Measurements from ENCODE around the gene SUPT5H.

The SUPT5H gene

DNA sequence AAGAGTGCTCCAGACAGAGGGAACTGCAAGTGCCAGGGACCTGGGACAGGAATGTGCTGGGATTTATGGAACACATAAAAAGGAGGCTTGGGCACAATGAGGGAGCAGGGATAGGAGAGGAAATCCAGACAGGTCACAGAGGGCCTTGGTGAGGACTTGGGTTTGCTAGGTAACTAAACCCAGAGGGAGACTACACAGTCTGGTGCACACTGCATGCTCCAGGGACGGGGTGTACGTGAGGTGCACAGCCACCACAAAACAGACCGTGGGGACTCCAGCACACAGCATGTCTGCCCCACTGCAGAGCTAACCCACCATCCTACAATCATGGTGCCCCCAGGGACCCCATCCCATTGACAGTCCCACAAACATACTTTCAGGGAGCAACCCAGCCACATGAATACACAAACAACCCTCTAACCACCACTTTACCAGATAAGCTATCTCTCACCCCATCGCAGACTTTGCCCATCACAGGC is 44.3 kb upstream of the SUPT5H start:
- DNase-seq: no peak
- no peak overlapping the region for H3K4me3 ChIP-seq (ENCODE audit: low read depth, low read length)
- H3K9me3 ChIP-seq: no peaks in the 10 kb centered on the region
- no peaks in the 10 kb centered on the region for H3K36me3 ChIP-seq
- H3K27me3 ChIP-seq: no peaks in the 10 kb centered on the region
- TF ChIP-seq, protein P1, sequence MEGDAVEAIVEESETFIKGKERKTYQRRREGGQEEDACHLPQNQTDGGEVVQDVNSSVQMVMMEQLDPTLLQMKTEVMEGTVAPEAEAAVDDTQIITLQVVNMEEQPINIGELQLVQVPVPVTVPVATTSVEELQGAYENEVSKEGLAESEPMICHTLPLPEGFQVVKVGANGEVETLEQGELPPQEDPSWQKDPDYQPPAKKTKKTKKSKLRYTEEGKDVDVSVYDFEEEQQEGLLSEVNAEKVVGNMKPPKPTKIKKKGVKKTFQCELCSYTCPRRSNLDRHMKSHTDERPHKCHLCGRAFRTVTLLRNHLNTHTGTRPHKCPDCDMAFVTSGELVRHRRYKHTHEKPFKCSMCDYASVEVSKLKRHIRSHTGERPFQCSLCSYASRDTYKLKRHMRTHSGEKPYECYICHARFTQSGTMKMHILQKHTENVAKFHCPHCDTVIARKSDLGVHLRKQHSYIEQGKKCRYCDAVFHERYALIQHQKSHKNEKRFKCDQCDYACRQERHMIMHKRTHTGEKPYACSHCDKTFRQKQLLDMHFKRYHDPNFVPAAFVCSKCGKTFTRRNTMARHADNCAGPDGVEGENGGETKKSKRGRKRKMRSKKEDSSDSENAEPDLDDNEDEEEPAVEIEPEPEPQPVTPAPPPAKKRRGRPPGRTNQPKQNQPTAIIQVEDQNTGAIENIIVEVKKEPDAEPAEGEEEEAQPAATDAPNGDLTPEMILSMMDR (IDR thresholded peaks at IDR 0.05; ENCODE audit: low read depth, low read length): no peak
- H3K4me1 ChIP-seq: peaks cover 29% of the 10 kb centered on the region

DNA sequence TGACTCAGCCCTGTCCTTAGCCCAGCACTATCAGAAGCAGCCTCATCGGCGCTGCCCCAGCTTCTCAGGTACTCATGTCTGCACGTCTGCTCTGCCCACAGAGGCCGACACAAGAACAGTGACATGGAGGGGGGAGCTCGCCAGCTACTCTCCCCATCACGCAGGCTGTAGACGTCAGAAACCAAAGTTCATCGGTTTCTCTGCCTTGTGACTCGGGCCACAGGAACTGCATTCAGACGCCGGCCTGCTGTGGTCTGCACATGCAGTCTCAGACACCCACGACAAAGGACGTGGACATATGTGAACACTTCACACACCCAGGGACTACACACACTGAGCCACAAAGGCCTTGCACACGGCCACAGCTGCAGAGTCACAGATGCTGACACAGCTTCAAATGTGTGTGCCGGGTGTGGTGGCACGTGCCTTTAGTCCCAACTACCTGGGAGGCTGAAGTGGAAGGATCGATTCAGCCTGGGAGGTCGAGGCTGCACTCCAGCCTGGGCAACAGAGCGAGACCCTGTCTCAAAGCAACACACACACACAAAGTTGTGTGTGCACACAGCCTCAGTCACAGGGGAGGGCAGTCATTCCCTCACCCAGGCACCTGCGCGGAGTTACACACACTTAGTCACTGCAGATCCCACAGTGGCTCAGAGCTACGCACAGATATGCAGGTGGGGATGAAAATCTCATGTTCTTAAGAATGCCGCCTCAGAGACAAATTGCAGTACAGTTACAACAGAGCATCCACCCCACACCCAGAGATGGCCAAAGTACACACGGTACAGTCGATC is 43.6 kb upstream of the SUPT5H start:
- DNase-seq: peak; percentile 38
- Histone ChIP-seq H3K4me1 (peaks cover 29% of the 10 kb centered on the region), H3K36me3 (no peaks in the 10 kb centered on the region), H3K27me3 (no peaks in the 10 kb centered on the region), H3K4me3 (ENCODE audit: low read depth, low read length) (no peak overlapping the region), H3K9me3 (no peaks in the 10 kb centered on the region)
- TF ChIP-seq, protein P1 (IDR thresholded peaks at IDR 0.05; ENCODE audit: low read depth, low read length): no peak

DNA sequence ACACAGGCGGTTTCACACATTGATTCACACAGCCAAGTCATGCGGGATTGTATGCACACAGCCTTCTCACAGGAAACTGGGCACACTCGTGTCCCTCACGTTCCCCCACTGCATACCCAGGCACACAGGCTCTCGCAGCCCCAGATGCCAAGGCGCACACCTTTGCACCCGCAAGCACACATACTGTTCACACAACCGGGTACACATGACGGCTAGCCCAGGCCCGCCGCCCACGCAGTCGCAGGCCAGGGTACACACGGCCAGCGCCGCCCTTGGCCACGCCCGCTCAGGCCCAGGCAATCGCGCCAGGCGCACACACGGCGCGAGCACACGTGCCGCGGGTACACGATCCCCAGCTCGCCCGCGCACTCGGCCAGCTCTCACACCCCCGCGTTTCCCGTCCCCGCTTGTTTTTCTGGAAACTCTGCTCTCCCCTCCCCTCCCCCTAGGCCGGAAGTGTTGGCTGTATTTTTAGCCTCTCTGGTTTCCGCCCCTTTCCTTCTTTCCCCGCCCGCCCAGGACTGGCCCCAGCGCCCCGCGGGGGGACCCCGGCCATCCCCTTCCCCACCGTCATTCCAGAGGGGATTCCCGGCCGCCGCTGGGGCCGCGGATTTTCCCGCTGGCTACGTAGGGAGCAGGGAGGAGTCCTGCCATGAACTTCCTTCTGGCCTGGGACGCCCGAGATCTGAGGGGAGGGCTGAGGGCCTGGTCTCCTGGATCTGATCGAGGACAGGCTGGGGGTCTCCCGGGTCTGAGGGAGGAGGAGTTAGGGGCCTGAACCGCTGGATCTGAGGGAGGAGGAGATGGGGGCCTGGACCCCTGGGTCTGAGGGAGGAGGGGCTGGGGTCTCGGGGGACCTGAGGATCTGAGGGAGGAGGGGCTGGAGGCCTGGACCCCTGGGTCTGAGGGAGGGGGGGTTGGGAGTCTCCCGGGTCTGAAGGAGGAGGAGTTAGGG is 42.8 kb upstream of the SUPT5H start:
- Histone ChIP-seq H3K36me3 (no peaks in the 10 kb centered on the region), H3K9me3 (no peaks in the 10 kb centered on the region), H3K27me3 (no peaks in the 10 kb centered on the region), H3K4me1 (peaks cover 29% of the 10 kb centered on the region), H3K4me3 (ENCODE audit: low read depth, low read length) (peak overlapping the region; percentile 56)
- TF ChIP-seq, protein P1 (IDR thresholded peaks at IDR 0.05; ENCODE audit: low read depth, low read length): no peak
- DNase-seq: peak; percentile 72

DNA sequence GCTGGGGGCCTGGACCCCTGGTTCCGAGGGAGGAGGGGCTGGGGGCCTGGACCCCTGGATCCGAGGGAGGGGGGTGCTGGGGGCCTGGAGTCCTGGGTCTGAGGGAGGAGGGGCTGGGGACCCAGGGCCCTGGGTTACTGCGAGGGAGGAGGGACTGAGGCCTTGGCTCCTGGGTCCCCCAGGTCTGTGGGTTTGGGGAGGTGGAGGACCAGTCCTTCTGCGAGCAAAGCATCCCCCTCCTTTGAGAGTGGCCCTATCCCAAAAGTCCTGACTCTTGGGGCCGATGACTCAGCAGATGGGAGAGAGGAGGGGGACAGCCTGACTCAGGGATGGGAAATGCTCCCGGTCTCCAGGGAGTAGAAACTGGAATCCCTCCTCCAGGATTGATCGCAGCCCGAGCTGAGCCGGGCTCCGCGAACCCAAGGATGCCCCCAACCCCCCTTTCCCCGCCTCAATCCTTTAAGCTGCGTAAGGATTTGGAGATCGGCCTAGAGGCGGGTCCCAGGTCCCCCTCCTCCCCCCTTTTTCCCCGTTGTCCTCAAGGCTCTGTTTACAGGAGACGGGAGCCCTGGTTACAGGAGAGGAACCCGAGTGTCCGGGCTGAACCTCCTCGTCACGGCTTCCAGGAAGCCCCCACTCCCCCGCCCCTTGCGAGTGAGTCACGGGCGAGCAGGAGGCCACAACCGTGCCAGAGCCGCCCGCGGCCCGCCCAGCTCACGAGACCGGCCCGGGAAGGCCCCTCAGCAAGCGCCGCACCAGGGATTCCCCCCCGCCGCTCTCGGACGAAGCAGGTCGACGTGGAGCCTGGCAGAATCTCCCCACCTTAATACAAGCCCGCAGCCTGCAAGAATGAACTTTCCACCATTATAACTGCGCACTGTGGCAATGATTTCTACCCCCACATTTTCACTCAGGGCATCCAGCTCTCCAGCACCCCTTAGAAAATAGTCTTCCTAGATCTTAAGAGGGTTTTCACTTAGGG is 41.8 kb upstream of the SUPT5H start:
- DNase-seq: peak; percentile 92
- no peaks in the 10 kb centered on the region for H3K36me3 ChIP-seq
- TF ChIP-seq, protein P1 (IDR thresholded peaks at IDR 0.05; ENCODE audit: low read depth, low read length): no peak
- no peaks in the 10 kb centered on the region for H3K9me3 ChIP-seq
- no peaks in the 10 kb centered on the region for H3K27me3 ChIP-seq
- peak overlapping the region; percentile 56 for H3K4me3 ChIP-seq (ENCODE audit: low read depth, low read length)
- H3K4me1 ChIP-seq: peaks cover 26% of the 10 kb centered on the region

DNA sequence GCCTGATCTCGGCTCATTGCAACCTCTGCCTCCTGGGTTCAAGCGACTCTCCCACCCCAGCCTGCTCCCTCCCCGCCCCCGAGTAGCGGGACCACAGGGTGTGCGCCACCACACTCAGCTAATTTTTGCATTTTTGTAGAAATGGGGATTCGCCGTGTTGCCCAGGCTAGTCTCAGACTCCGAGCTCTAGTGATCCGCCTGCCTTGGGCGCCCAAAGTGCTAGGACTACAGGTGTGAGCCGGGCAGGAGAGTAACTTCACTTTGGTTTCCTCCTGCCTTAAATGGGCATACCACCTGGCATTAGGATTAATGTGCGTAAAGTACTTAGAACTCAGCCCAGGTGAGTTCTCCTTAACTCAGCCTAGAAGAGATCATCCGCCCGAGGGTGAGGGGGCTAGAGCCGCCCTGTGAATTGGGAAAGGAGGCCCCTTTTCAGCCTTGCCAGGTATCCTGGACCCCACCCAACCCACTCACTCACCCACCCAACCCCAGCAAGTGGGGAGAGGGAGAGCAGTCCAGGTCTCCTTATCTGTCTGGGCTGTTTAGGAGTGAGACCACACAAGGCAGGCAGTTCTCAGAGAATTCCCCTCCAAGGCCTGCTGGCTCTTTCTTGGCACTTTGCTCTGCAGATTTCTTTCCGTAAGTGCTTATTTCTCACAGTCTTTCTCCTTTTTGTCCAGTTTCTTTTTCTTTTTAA is 40.0 kb upstream of the SUPT5H start:
- TF ChIP-seq, protein P1 (IDR thresholded peaks at IDR 0.05; ENCODE audit: low read depth, low read length): no peak
- no peak overlapping the region for H3K4me3 ChIP-seq (ENCODE audit: low read depth, low read length)

More for the DNA sequence above, 40.0 kb upstream of the SUPT5H start:
- H3K27me3 ChIP-seq: no peaks in the 10 kb centered on the region
- H3K36me3 ChIP-seq: no peaks in the 10 kb centered on the region
- H3K9me3 ChIP-seq: no peaks in the 10 kb centered on the region
- peaks cover 26% of the 10 kb centered on the region for H3K4me1 ChIP-seq
- DNase-seq: no peak

All from BE2C (cell line).